Keratinocyte (primary cell): Measurements from ENCODE around the gene ARHGAP1. TPM values are rescaled to one million over a fixed set of nuclear protein-coding genes. Genes with fewer than 3 reads are reported as not detected.

Experiments used
- DNase-seq: peaks from one replicate; pipeline ENCODE4 v3.0.0-alpha.2; 2011; ENCODE audit warnings: low read depth, missing footprints, low spot score
- FAIRE-seq: peaks from 2 replicates; lab custom pipeline; 2011; peaks lifted over from hg19 to GRCh38; lab: Jason Lieb, UNC
- H2AFZ ChIP-seq: 2 replicates; pipeline ENCODE4 v1.6.0; 2012; ENCODE audit warnings: low read length, control low read depth, inconsistent platforms; ENCODE audit not compliant: control insufficient read depth
- H3K27ac ChIP-seq: 2 replicates; pipeline ENCODE4 v1.5.1; 2011; ENCODE audit warnings: low read length; ENCODE audit not compliant: control insufficient read depth, insufficient read depth
- H3K27me3 ChIP-seq: 3 replicates; pipeline ENCODE4 v1.6.0; 2011; ENCODE audit warnings: low read length; ENCODE audit not compliant: control insufficient read depth, insufficient read depth; ENCODE audit errors: extremely low read depth
- H3K36me3 ChIP-seq, 2 experiments: 2 replicates in 1 of 2; 3 replicates in 1 of 2; pipeline ENCODE4 v1.5.1; 2011; ENCODE audit warnings: low read length in 2 of 2, mild to moderate bottlenecking in 1 of 2; ENCODE audit not compliant: control insufficient read depth in 2 of 2, insufficient read depth in 2 of 2; ENCODE audit errors: extremely low read depth in 1 of 2
- H3K4me1 ChIP-seq: 3 replicates; pipeline ENCODE4 v1.5.1; 2011; ENCODE audit warnings: low read length; ENCODE audit not compliant: control insufficient read depth, insufficient read depth; ENCODE audit errors: extremely low read depth
- H3K4me2 ChIP-seq: 3 replicates; pipeline ENCODE4 v1.6.0; 2011; ENCODE audit warnings: low read depth, low read length; ENCODE audit not compliant: control insufficient read depth, insufficient read depth; ENCODE audit errors: extremely low read depth
- H3K4me3 ChIP-seq, 3 experiments: fragments of 200-600 bp in 1 of 3; sonication (generic) in 1 of 3; 2 replicates in 2 of 3; 3 replicates in 1 of 3; pipeline ENCODE4 v1.5.1; 2011 to 2016; ENCODE audit warnings: low read length in 3 of 3, mild to moderate bottlenecking in 3 of 3, control low read depth in 2 of 3, inconsistent platforms in 1 of 3, low read depth in 1 of 3, mixed read lengths in 1 of 3, mixed run types in 1 of 3, moderate library complexity in 1 of 3; ENCODE audit not compliant: control insufficient read depth in 2 of 3, insufficient read depth in 2 of 3; ENCODE audit errors: extremely low read depth in 1 of 3
- H3K79me2 ChIP-seq: 2 replicates; pipeline ENCODE4 v1.6.0; 2012; ENCODE audit warnings: low read length; ENCODE audit not compliant: control insufficient read depth, insufficient read depth
- H3K9ac ChIP-seq: 3 replicates; pipeline ENCODE4 v1.6.0; 2011; ENCODE audit warnings: low read length; ENCODE audit not compliant: control insufficient read depth, insufficient read depth; ENCODE audit errors: extremely low read depth
- H3K9me1 ChIP-seq: 3 replicates; pipeline ENCODE4 v1.6.0; 2011; ENCODE audit warnings: low read length; ENCODE audit not compliant: control insufficient read depth, insufficient read depth; ENCODE audit errors: extremely low read depth
- H3K9me3 ChIP-seq: 2 replicates; pipeline ENCODE4 v1.5.1; 2012; ENCODE audit warnings: low read depth, low read length; ENCODE audit not compliant: control insufficient read depth
- H4K20me1 ChIP-seq: 3 replicates; pipeline ENCODE4 v1.6.0; 2011; ENCODE audit warnings: low read length; ENCODE audit not compliant: control insufficient read depth, insufficient read depth; ENCODE audit errors: extremely low read depth
- CTCF ChIP-seq, 3 experiments: IDR thresholded peaks in 1 of 3; conservative IDR thresholded peaks in 1 of 3; optimal IDR thresholded peaks in 1 of 3; 2 replicates in 2 of 3; 3 replicates in 1 of 3; pipeline versions ENCODE3 to v1.5.1; 2011; ENCODE audit warnings: low read length in 3 of 3, mild to moderate bottlenecking in 3 of 3, moderate library complexity in 2 of 3, control low read depth in 1 of 3, inconsistent platforms in 1 of 3; ENCODE audit not compliant: insufficient read depth in 2 of 3; ENCODE audit errors: extremely low read depth in 1 of 3
- EZH2 ChIP-seq: IDR thresholded peaks from one replicate; pipeline ENCODE4 v1.6.1; 2012; ENCODE audit warnings: inconsistent platforms, mild to moderate bottlenecking, low read length, moderate library complexity
- dilution Hi-C: fragments of 300-500 bp; cut with MboI; formaldehyde crosslinking; loops from one replicate; pipeline ENCODE4 v1.7.0; 2020; ENCODE audit warnings: low sequenced_read_pairs; ENCODE audit not compliant: extremely low pct_ligation_motif_present
- polyA plus RNA-seq, 5 experiments: library from polyadenylated mRNA; depleted of rRNA in 3 of 5; stranded (reverse) in 3 of 5; stranded (forward) in 1 of 5; unstranded in 1 of 5; fragments of >200 nt; gene quantifications; 1 replicate in 1 of 5; 2 replicates in 3 of 5; 3 replicates in 1 of 5; pipeline versions ENCODE4 v1.2.1 to v1.2.3, GENCODE V29; 2011 to 2012; ENCODE audit warnings: missing spikeins in 2 of 5, low read depth in 1 of 5, low replicate concordance in 1 of 5

The ARHGAP1 gene
- polyA plus RNA-seq, 1 donor (not counting 4 experiments of a cell fraction or from before 2014, with no cell fraction given), result 19.5 TPM

GRCh38 chr11:46682773-46683752 lies 17.4 kb downstream of the ARHGAP1 start:
- Histone ChIP-seq H3K4me1 (peaks cover 27% of the 10 kb centered on the region), H3K36me3 (peaks cover 22 to 28% of the 10 kb centered on the region in 2 experiments), H3K79me2 (no peaks in the 10 kb centered on the region), H3K9ac (no peak overlapping the region), H3K27ac (peak overlapping the region; percentile 59), H3K4me2 (peak overlapping the region; percentile 20), H4K20me1 (no peaks in the 10 kb centered on the region), H3K9me3 (no peaks in the 10 kb centered on the region), H3K4me3 (no peak overlapping the region), H2AFZ (no peak overlapping the region), H3K27me3 (no peaks in the 10 kb centered on the region), H3K9me1 (no peaks in the 10 kb centered on the region)
- TF ChIP-seq CTCF (optimal IDR thresholded peaks at IDR 0.05 in 1 of 3, IDR thresholded peaks at IDR 0.05 in 1 of 3, conservative IDR thresholded peaks at IDR 0.05 in 1 of 3; ENCODE audit: extremely low read depth in 1 of 3, insufficient read depth in 2 of 3, low read length in 3 of 3) (no peak), EZH2 (no peak)
- dilution Hi-C loops, result no loop called here
- DNase-seq (no peak), FAIRE-seq (no peak)

DNA sequence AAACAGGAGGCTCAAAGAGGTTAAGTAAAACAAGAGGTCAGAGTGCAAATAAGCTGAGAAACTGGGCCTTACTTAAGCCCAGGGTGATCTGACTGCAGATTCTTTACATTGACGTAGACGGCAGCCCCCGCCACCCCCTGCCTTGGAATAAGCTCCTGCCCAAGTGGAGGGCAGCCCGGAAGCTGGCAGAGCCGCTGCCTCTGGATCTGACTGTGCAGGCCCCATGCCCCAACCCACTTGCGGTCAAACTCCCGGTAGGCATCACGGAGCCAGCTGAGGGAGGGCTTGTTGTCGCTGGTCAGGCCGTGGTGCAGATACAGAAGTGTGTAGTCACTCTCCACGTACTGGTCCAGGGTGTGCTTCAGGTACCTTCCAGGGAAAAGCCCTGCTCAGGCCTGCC lies 18.6 kb downstream of the ARHGAP1 start:
- DNase-seq, result no peak
- peaks cover 24 to 26% of the 10 kb centered on the region in 2 experiments for H3K36me3 ChIP-seq

More for the DNA sequence above, 18.6 kb downstream of the ARHGAP1 start:
- Histone ChIP-seq H3K4me1 (peaks cover 15% of the 10 kb centered on the region), H3K79me2 (no peaks in the 10 kb centered on the region), H3K27ac (no peak overlapping the region), H3K4me2 (no peak overlapping the region), H3K9me3 (no peaks in the 10 kb centered on the region), H3K9me1 (no peaks in the 10 kb centered on the region), H3K9ac (no peak overlapping the region), H3K4me3 (no peak overlapping the region), H4K20me1 (no peaks in the 10 kb centered on the region), H2AFZ (no peak overlapping the region), H3K27me3 (no peaks in the 10 kb centered on the region)
- dilution Hi-C loops, result no loop called here
- TF ChIP-seq EZH2, result no peak
- TF ChIP-seq CTCF (optimal IDR thresholded peaks at IDR 0.05 in 1 of 3, IDR thresholded peaks at IDR 0.05 in 1 of 3, conservative IDR thresholded peaks at IDR 0.05 in 1 of 3; ENCODE audit: extremely low read depth in 1 of 3, insufficient read depth in 2 of 3, low read length in 3 of 3), result no peak
- no peak for FAIRE-seq
